Kidney (tissue), 14 donors: ENCODE results near the gene KNDC1. TPM values are rescaled to one million over a fixed set of nuclear protein-coding genes. Genes with fewer than 3 reads are reported as not detected.

Experiments used
- DNase-seq, 5 donors: peaks; one replicate each; pipeline ENCODE4 v3.0.0-alpha.2; 2013 to 2020
- FAIRE-seq: peaks from 2 replicates; lab custom pipeline; 2012; peaks lifted over from hg19 to GRCh38; lab: Jason Lieb, UNC
- H3K27ac ChIP-seq, 2 donors: one replicate each; pipeline ENCODE4 v1.7.0; 2013; ENCODE audit warnings: low read depth in 2 of 2, low read length in 2 of 2, inconsistent platforms in 1 of 2
- H3K27me3 ChIP-seq: one replicate; pipeline ENCODE4 v1.7.1; 2013; ENCODE audit warnings: low read length, inconsistent platforms; ENCODE audit not compliant: control insufficient read depth, insufficient read depth
- H3K36me3 ChIP-seq, 3 donors: one replicate each; pipeline versions ENCODE4 v1.7.0 to v1.7.1; 2013; ENCODE audit warnings: low read length in 3 of 3, control low read depth in 1 of 3, inconsistent platforms in 1 of 3; ENCODE audit not compliant: insufficient read depth in 3 of 3, control insufficient read depth in 2 of 3
- H3K4me1 ChIP-seq, 3 donors: one replicate each; pipeline versions ENCODE4 v1.7.0 to v1.7.1; 2013; ENCODE audit warnings: low read length in 3 of 3, inconsistent platforms in 1 of 3, low read depth in 1 of 3; ENCODE audit not compliant: control insufficient read depth in 2 of 3, insufficient read depth in 2 of 3
- H3K4me3 ChIP-seq, 3 donors: one replicate each; pipeline versions ENCODE4 v1.7.0 to v1.8.1; 2013; ENCODE audit warnings: low read length in 3 of 3, control low read depth in 1 of 3, inconsistent platforms in 1 of 3
- H3K9ac ChIP-seq, 3 donors: one replicate each; pipeline versions ENCODE4 v1.7.0 to v1.7.1; 2013; ENCODE audit warnings: low read length in 3 of 3, control low read depth in 1 of 3, inconsistent platforms in 1 of 3
- H3K9me3 ChIP-seq, 3 donors: one replicate each; pipeline versions ENCODE4 v1.7.0 to v1.7.1; 2013; ENCODE audit warnings: low read length in 3 of 3, control low read depth in 1 of 3, inconsistent platforms in 1 of 3; ENCODE audit not compliant: control insufficient read depth in 2 of 3, insufficient read depth in 1 of 3
- intact Hi-C: fragments of 100-400 bp; cut with DNase I; formaldehyde crosslinking; loops from one replicate; pipeline ENCODE4 v1.11.1; 2022
- polyA plus RNA-seq: library from polyadenylated mRNA; stranded (reverse); fragments of 350-450 nt; fragmentation: Illumina TruSeq; extraction: RNeasy Lipid Tissue Mini Kit (QIAGEN cat#74804); gene quantifications from one replicate; pipeline ENCODE4 v1.2.3, GENCODE V29; 2014; ENCODE audit warnings: low read depth, low replicate concordance; ENCODE audit not compliant: insufficient read depth
- total RNA-seq: library from RNA; stranded (reverse); fragmentation: NEBNext Ultra II Directional; extraction: Animal tissue kit (Norgen Biotek cat#: 25700); gene quantifications from one replicate; pipeline ENCODE4 v1.2.1, GENCODE V29; 2021
- TF ChIP-seq, protein P1 (sequence below): IDR thresholded peaks from 3 replicates; pipeline ENCODE4 v1.5.1; 2012; ENCODE audit warnings: mild to moderate bottlenecking, moderate library complexity, borderline replicate concordance; ENCODE audit not compliant: insufficient read depth; ENCODE audit errors: extremely low read depth
- donor health status: control.
- donor health status: control.
- donor health status: control.
- donor health status: control.
- donor health status: control.
- donor health status: DM: yes; HTN: yes; CAD: no.
- donor health status: Normal renal cell carcinoma (clear cell type).

The KNDC1 gene
- total and polyA plus RNA-seq, 2 donors from 2014 or later, result 0.43 to 8.7 TPM

- no peak overlapping the region for H3K4me3 ChIP-seq
- H3K27ac ChIP-seq, result no peak overlapping the region
- no peaks in the 10 kb centered on the region for H3K9me3 ChIP-seq
- H3K36me3 ChIP-seq, result peaks cover 0 to 2% (median 0%) of the 10 kb centered on the region in 3 donors
- FAIRE-seq, result no peak
- peak in 1 of 5 donors; percentile 63 for DNase-seq
- no peaks in the 10 kb centered on the region for H3K4me1 ChIP-seq
- no peaks in the 10 kb centered on the region for H3K27me3 ChIP-seq
- TF ChIP-seq, protein P1, sequence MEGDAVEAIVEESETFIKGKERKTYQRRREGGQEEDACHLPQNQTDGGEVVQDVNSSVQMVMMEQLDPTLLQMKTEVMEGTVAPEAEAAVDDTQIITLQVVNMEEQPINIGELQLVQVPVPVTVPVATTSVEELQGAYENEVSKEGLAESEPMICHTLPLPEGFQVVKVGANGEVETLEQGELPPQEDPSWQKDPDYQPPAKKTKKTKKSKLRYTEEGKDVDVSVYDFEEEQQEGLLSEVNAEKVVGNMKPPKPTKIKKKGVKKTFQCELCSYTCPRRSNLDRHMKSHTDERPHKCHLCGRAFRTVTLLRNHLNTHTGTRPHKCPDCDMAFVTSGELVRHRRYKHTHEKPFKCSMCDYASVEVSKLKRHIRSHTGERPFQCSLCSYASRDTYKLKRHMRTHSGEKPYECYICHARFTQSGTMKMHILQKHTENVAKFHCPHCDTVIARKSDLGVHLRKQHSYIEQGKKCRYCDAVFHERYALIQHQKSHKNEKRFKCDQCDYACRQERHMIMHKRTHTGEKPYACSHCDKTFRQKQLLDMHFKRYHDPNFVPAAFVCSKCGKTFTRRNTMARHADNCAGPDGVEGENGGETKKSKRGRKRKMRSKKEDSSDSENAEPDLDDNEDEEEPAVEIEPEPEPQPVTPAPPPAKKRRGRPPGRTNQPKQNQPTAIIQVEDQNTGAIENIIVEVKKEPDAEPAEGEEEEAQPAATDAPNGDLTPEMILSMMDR, result no peak
- no peak overlapping the region for H3K9ac ChIP-seq
- intact Hi-C loops, result no loop called here
Measured at GRCh38 chr10:133211141-133211830, 51.3 kb downstream of the KNDC1 start.

DNA sequence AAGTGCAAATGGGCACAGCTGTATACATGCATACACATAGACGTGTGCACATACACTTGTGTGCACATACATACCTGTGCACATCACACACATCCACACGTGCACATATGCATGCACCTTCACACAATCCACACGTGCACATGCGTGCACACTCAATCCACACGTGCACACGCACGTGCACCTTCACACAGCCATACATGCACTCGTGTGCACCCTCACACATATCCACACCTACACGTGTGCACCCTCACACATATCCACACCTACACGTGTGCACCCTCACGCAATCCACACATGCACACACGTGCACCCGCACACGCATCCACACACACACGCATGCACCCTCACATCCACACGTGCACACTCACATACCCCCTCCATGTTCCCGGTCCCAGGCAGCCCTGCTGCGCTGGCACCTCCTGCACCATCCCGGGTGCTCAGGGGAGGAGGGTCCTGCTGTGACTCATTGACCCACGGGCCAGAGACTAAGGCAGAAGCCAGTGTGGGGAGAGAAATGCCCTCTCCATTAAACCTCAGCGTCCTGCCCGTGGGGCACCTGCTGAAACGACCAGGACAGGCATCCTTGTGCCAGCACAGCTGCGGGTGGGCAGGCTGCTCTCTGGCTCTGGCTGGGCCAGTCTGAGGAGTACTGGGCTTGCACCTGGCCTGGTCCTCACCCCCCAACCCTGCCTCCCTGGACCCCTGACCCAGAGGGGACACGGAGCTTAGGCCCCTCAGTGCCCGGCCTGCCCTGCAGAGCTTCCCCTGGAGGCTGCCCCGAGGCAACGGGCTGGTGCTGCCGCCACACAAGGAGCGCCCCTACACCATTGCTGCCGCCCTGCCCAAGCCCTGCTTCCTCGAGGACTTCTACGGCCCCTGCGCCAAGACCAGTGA is 52.2 kb downstream of the KNDC1 start:
- H3K27ac ChIP-seq, result no peak overlapping the region

DNA sequence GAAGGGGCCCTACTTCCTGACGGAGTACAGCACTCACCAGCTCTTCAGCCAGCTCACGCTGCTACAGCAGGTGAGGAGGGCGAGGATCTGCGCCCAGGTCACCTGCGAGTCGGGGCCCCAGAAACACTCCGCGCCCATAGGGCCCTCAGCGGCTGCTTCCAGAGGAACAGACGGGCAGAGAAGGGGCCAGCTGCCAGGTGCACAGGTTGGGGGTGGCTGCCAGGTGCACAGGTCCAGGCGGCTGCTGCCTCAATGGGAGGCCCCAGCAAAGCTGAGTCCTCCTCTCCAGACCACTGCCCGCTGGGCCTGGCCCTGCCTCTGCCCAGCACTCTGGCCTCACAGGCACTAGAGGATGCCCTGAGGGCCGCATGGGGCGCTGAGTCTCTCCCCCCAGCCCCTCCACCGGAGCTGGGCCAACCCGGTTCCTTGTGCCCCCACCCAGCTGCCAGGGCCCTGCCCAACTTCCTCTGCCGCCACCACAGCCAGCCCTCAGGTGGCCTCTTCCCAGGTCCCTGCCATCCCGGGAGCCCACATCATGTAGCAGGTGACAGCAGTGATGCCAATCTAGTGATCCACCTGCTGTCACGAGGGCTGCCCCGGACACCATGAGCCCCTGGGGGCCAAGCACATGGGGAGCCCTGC is 53.0 kb downstream of the KNDC1 start:
- TF ChIP-seq, protein P1, result no peak
- Histone ChIP-seq H3K27me3 (no peaks in the 10 kb centered on the region), H3K9ac (no peak overlapping the region), H3K4me1 (no peaks in the 10 kb centered on the region), H3K9me3 (no peaks in the 10 kb centered on the region), H3K27ac (no peak overlapping the region), H3K4me3 (no peak overlapping the region), H3K36me3 (peaks cover 0 to 2% (median 0%) of the 10 kb centered on the region in 3 donors)
- DNase-seq (peak in 1 of 5 donors; percentile 61), FAIRE-seq (no peak)
- intact Hi-C loops, result no loop called here

More for the DNA sequence above, 52.2 kb downstream of the KNDC1 start:
- DNase-seq, result peak in 1 of 5 donors; percentile 43
- no peak overlapping the region for H3K4me3 ChIP-seq
- no peaks in the 10 kb centered on the region for H3K4me1 ChIP-seq
- H3K9ac ChIP-seq, result no peak overlapping the region
- H3K27me3 ChIP-seq, result no peaks in the 10 kb centered on the region
- intact Hi-C loops, result no loop called here
- H3K9me3 ChIP-seq, result no peaks in the 10 kb centered on the region
- H3K36me3 ChIP-seq, result peaks cover 0 to 2% (median 0%) of the 10 kb centered on the region in 3 donors
- TF ChIP-seq, protein P1, result no peak
- no peak for FAIRE-seq
